HG02763 (cell line): ENCODE measurements around the gene SMAD7.

Experiments
- ATAC-seq: cut with Tn5 transposase; IDR thresholded peaks from one replicate; pipeline ENCODE4 v1.9.1; 2021; ENCODE audit warnings: mild to moderate bottlenecking, moderate library complexity; ENCODE audit not compliant: unreplicated experiment

Gene SMAD7

GRCh38 chr18:48899558-48900174, 51.1 kb downstream of the SMAD7 start:
- ATAC-seq: no peak

DNA sequence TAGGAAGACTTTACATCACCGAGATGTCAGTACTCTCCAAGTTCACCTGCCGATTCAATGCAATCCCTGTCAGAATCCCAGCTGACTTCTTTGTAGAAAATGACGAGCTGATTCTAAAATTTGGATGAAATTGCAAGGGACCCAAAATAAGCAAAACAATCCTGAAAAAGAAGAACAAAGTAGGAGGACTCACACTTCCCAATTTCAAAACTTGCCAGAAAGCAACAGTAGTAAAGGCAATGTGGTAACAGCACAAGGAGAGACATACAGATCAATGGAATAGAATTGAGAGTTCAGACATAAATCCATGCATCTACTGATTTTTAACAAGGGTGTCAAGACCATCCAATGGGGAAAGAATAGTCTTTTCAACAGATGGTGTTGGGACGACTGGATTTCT, 52.2 kb downstream of the SMAD7 start:
- ATAC-seq: no peak

DNA sequence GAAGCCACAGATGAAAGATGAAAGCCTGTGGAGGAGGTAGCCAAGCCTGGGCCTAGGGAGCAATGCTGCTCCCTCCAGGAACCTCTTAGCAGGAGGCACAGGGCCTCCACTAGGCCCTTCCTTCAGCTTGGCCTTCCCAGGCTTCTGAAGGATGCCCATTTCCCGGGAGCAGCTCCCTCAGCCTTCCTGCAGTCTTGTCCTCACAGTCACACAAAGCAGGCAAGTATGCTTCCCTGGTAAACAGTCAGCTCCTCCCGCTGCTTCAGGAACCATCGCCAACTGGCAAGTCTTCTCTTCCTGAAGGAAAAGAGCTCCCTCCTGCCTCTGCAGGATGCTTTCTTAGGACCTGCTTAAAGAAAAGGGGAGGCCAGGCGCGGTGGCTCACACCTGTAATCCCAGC, 53.2 kb downstream of the SMAD7 start:
- ATAC-seq: no peak

- no peak for ATAC-seq
These were observed 53.8 kb downstream of the SMAD7 start for GRCh38 chr18:48896875-48897511.

DNA sequence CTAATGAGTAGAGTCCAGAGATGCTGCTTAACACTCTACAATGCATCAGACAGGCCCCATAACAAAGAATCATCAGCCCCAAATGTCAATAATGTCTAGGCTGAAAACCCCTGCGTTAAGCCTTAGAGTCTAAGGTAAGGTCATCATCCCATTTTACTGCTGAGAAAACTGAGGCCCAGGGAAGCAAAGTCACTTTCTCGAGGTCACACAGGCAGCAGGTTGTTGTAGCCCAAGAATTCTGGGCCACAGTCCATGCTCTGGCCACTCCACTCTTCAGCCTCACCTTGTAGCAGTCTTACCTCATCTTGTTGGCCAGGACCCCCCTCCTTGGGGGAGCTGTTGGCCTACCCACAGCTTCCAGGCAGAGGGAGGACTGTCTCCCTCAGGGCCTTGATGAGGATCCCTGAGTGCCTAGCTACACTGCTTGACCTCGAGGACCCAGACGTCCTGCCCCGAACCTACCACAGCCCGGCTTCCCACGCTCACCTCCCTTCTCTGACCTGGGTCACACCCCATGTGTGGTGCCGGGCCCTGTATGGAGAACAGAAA, 54.4 kb downstream of the SMAD7 start:
- no peak for ATAC-seq

DNA sequence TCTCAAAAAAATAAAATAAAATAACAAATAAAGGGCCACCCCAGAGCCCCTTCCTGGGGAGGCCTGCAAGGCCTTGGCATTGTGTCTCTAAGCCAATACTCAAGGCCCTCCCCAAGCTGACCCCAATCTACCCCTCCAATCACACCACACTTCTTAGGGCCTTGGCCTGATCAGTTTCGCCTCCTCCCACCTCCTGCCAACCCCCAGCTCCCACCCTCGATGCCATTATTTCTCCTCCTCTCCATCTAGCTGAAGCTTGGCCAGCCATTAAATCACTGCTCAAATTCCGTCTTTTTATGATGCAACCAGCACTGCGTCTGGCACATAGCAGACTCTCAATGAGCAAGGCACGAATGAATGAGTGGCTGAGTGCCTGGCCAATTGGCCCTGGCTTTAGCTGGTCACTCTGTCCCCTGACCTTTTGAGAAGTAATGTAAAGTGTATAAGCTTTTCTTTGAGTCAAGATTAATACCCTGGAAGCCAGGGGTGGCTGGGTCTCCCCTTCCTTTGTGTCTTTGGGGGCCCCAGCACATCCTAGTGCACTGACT, 55.9 kb downstream of the SMAD7 start:
- no peak for ATAC-seq

GRCh38 chr18:48893608-48894600, 56.9 kb downstream of the SMAD7 start:
- ATAC-seq: no peak

- ATAC-seq: no peak
These were observed 57.6 kb downstream of the SMAD7 start for GRCh38 chr18:48893061-48893607.

DNA sequence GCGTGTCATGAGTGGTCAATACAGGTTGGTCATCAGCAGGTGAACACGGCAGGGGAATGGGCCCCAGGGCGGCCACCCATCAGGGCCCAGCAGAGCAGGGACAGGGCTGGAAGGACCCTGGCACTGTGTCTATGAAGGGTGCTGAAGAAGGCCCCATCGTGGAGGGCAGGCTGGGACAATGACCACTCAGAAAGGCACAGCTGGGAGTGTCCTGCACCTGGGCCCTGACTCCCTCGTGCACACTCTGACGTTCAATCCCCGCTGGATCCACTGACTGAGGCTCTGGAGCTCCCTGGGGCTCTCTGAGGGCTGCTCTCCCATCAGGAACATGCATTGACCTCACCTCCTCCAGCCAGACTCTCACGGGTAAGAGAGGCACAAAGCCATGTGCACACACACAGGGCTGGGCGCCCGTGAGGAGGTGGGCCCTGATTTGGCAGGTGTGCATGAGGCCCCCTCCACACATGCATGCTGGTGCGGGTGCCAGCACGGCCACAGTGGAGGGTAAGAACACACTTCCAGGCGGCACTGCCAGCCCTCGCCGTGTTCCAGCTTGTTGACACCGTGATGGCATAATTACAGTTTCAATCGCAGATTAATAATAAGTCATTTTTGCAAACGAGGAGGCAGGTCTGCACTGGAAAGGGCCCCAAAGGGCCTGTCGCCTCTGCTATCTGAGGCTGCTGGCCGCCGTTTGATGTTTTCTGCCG, 58.5 kb downstream of the SMAD7 start:
- no peak for ATAC-seq

GRCh38 chr18:48891721-48892120, 59.0 kb downstream of the SMAD7 start:
- no peak for ATAC-seq

- ATAC-seq: no peak
These were observed 60.6 kb downstream of the SMAD7 start for GRCh38 chr18:48889981-48890762.

GRCh38 chr18:48889115-48889941, 61.4 kb downstream of the SMAD7 start:
- no peak for ATAC-seq

DNA sequence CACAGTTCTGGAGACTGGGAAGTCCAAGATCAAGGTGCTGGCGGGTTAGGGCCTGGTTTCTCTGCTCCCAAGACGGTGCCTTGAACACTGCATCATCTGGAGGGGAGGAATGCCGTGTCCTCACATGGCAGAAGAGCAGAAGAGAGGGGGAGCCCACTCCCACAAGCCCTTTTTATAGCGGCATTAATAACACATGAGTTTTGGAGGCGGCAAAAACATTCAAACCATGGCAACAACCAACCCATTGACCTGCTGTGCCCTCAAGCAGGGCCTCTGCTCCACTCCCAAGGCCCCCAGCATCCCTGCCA, 62.0 kb downstream of the SMAD7 start:
- no peak for ATAC-seq

DNA sequence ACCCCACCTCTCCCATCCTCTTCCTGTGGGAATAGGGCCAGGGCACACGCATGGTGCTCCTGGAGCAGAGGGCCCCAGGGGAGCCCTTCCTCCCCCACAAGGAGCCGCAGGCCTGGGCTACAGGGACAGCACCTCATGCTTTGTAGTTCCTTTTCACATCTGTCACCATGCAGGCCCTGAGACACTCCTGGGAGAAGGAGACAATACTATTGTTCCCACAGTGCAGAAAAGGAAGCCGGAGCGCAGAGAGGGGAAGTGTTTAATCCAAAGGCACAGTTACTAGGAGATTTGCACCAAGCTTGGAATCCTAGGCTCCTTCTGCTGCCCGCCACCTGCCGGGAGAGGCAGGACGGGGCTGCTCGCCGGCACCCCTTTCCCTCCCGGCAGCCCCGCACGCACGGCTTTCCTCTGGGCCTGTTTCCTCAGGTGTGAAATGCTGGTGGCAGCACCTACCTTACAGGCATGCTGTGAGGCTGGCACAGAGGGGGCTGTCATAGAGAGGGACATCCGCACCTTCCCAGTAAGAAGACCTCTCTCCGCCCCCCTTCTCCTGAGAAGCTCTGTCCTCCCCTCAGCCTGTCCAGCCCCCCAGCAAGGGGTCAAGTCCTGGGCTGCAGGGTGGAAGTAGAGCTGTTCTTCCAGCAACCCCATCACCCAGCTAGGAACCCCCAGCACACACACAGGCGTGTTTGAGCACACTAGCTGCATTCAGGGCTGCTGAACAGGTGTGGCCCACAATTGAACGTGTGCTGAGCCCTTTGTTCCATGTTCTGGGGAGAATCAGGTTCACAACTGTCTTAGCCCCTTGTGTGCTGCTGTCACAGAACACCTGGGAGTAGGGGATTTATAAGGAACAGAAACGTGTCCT, 62.6 kb downstream of the SMAD7 start:
- no peak for ATAC-seq

- no peak for ATAC-seq
These were observed 63.4 kb downstream of the SMAD7 start for GRCh38 chr18:48887294-48887904.

DNA sequence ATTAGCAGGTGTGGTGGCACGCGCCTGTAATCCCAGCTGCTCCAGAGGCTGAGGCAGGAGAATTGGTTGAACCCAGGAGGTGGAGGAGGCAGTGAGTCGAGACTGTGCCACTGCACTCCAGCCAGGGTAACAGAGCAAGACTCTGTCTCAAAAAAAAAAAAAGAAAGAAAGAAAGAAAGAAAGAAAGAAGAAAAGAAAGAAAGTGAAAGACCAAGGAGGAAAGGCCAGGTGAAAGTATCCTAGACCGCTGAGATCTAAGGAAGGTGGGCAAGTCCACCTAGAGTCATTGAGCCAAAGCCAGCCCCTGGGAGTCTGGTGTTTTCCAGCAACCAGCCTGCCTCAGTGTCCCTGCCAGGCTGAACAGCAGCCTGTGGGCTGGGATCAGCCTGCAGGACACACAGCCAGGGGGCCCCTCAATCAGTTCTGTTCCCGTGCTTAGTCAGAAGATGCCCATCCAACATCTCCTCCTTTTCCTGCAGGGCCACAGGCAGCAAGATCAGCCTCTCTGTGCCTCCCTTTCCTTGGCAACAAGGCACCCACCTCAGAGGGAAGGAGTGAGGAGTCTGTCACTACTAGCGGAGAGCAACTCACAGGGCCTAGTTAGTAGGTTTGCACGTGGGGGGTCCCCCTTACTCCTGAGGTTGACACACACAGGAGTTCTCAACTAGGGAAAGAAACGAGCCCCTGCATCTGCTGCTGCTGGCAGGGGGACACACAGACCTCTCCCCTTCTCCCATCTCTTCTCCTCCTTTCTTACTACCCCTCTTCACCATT, 64.1 kb downstream of the SMAD7 start:
- no peak for ATAC-seq
